DMS114 treated with DMSO at 0.1 percent for 48 hours (cell line): ENCODE measurements around the gene MYO1G.

Source experiments
- DNase-seq: peaks from one replicate; lab custom pipeline; 2025; ENCODE audit not compliant: unreplicated experiment; lab: John Stamatoyannopoulos, UW

MYO1G gene

GRCh38 chr7:44981035-44981706, 2.4 kb upstream of the MYO1G start:
- DNase-seq = no peak

- DNase-seq = no peak
Measured at GRCh38 chr7:44980393-44981034, 1.7 kb upstream of the MYO1G start.

GRCh38 chr7:44979481-44980392, 922 bp upstream of the MYO1G start:
- no peak for DNase-seq

GRCh38 chr7:44977959-44978335, 868 bp downstream of the MYO1G start:
- no peak for DNase-seq

- no peak for DNase-seq
Measured at GRCh38 chr7:44977304-44977958, 1.4 kb downstream of the MYO1G start.

- DNase-seq = no peak
Measured at GRCh38 chr7:44976746-44977196, 2.0 kb downstream of the MYO1G start.

GRCh38 chr7:44976040-44976745, 2.6 kb downstream of the MYO1G start:
- no peak for DNase-seq

GRCh38 chr7:44975331-44976039, 3.3 kb downstream of the MYO1G start:
- DNase-seq = no peak

- DNase-seq = no peak
Measured at GRCh38 chr7:44974549-44974948, 4.3 kb downstream of the MYO1G start.

- no peak for DNase-seq
Measured at GRCh38 chr7:44973610-44974401, 5.0 kb downstream of the MYO1G start.

- DNase-seq = no peak
Measured at GRCh38 chr7:44972562-44972961, 6.3 kb downstream of the MYO1G start.

GRCh38 chr7:44971902-44972441, 6.8 kb downstream of the MYO1G start:
- DNase-seq = no peak

GRCh38 chr7:44971188-44971901, 7.5 kb downstream of the MYO1G start:
- DNase-seq = no peak

- no peak for DNase-seq
Measured at GRCh38 chr7:44970523-44971051, 8.2 kb downstream of the MYO1G start.

- no peak for DNase-seq
Measured at GRCh38 chr7:44969701-44970522, 8.9 kb downstream of the MYO1G start.

- no peak for DNase-seq
Measured at GRCh38 chr7:44969049-44969700, 9.6 kb downstream of the MYO1G start.
